Thoracic aorta (tissue), 2 donors: ENCODE measurements around the gene ZDHHC11. TPM values are rescaled to one million over a fixed set of nuclear protein-coding genes. Genes with fewer than 3 reads are reported as not detected.

Experiments used
- ATAC-seq: fragments of 150-250 bp; one replicate; pipeline ENCODE4 v1.8.0; 2017; ENCODE audit warnings: low read depth; ENCODE audit not compliant: insufficient number of reproducible peaks, low FRiP score
- DNase-seq: peaks from one replicate; pipeline ENCODE4 v3.0.0-alpha.2; 2020; ENCODE audit warnings: low spot score
- H3K27ac ChIP-seq, 2 donors: fragments of 200-600 bp; sonication (generic); 1 replicate in 1 of 2; 2 replicates in 1 of 2; pipeline ENCODE4 v1.5.1; 2016; ENCODE audit warnings: mild to moderate bottlenecking in 2 of 2, moderate library complexity in 2 of 2
- H3K27me3 ChIP-seq: fragments of 200-600 bp; sonication (generic); replicated peaks from 2 replicates; pipeline ENCODE4 v1.6.0; 2016; ENCODE audit warnings: mild to moderate bottlenecking; ENCODE audit not compliant: insufficient read depth
- H3K36me3 ChIP-seq: fragments of 200-600 bp; sonication (generic); one replicate; pipeline ENCODE4 v1.5.1; 2016
- H3K4me1 ChIP-seq, 2 donors: fragments of 200-600 bp; sonication (generic); 1 replicate in 1 of 2; 2 replicates in 1 of 2; pipeline versions ENCODE4 v1.5.1 to v1.6.0; 2016; ENCODE audit warnings: low read depth in 2 of 2, mild to moderate bottlenecking in 1 of 2; ENCODE audit not compliant: control insufficient read depth in 1 of 2
- H3K4me3 ChIP-seq: fragments of 200-600 bp; sonication (generic); 2 replicates; pipeline ENCODE4 v1.5.1; 2016; ENCODE audit warnings: mild to moderate bottlenecking
- H3K9me3 ChIP-seq: fragments of 200-600 bp; sonication (generic); 2 replicates; pipeline ENCODE4 v1.5.1; 2016
- total RNA-seq, 2 donors: library from RNA; depleted of rRNA; stranded (reverse); fragments of >200 nt; gene quantifications; one replicate each; pipeline versions ENCODE4 v1.1.0 to v1.2.3, GENCODE V29; 2016
- TF ChIP-seq, protein P1 (sequence below): fragments of 200-600 bp; sonication (generic); IDR thresholded peaks from one replicate; pipeline ENCODE4 v1.5.1; 2019; ENCODE audit warnings: antibody characterized with exemption

ZDHHC11 gene
- total RNA-seq, 2 donors from 2014 or later: 4.2 to 5.6 TPM

DNA sequence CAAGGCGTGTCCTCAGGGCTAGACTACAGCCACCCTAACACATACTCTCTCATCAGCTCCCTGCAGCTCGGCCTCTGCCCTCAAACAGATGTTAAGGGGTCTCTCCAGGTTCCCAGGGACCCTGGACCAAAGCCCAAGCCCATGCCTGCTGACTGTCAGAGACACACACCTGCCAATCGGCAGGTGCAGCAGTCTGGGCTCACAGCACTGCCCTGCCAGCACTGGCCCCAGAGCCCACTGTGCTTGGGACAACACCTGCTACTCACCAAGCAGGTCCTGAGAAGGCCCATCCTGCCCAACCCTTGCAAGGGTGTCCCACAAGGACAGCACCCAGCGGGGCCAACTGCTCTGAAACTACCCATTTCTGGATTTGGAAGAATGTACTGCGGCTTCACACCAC is 20.2 kb upstream of the ZDHHC11 start:
- H3K36me3 ChIP-seq: peaks cover 69% of the 10 kb centered on the region
- no peaks in the 10 kb centered on the region for H3K27me3 ChIP-seq
- no peaks in the 10 kb centered on the region for H3K9me3 ChIP-seq
- H3K4me1 ChIP-seq: no peaks in the 10 kb centered on the region
- TF ChIP-seq, protein P1, sequence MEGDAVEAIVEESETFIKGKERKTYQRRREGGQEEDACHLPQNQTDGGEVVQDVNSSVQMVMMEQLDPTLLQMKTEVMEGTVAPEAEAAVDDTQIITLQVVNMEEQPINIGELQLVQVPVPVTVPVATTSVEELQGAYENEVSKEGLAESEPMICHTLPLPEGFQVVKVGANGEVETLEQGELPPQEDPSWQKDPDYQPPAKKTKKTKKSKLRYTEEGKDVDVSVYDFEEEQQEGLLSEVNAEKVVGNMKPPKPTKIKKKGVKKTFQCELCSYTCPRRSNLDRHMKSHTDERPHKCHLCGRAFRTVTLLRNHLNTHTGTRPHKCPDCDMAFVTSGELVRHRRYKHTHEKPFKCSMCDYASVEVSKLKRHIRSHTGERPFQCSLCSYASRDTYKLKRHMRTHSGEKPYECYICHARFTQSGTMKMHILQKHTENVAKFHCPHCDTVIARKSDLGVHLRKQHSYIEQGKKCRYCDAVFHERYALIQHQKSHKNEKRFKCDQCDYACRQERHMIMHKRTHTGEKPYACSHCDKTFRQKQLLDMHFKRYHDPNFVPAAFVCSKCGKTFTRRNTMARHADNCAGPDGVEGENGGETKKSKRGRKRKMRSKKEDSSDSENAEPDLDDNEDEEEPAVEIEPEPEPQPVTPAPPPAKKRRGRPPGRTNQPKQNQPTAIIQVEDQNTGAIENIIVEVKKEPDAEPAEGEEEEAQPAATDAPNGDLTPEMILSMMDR: no peak
- H3K4me3 ChIP-seq: no peak overlapping the region
- H3K27ac ChIP-seq: no peak overlapping the region
- ATAC-seq: no peak
- no peak for DNase-seq

DNA sequence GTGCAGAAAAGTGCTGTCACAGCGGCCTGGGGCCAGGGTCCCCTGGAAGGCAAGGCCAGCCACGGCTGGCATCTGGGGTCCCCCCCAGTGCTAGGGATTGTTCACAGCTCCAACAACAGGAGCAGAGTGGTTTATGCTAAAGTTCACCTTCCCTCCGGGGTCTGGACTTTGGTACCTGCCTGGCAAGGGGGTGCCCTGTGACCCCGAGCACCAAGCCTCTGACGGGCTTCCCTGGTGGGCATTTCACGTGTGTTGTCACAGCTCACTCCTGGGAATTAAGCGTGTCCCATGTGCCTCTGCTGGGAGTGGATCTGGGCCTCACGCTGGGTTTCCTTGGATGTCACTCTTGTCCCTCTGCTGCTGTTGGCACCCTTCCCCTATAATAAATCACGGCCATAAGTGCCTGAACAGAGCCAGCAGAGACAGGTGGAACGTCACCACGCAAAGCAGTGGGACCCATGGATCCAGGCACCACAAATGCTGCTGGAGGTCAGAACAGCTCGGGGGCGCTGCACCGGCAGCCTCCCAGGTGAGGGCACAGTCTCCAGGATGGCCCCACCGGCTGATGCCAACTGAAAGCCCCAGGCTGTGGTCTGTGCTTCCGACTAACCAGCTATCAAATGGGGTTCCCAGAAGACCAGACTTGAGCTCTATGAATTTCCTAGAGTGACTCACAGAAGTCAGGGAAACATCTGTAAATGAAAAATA is 17.8 kb upstream of the ZDHHC11 start:
- TF ChIP-seq, protein P1: no peak
- Histone ChIP-seq H3K27me3 (no peaks in the 10 kb centered on the region), H3K9me3 (no peaks in the 10 kb centered on the region), H3K27ac (no peak overlapping the region), H3K36me3 (peaks cover 63% of the 10 kb centered on the region), H3K4me3 (no peak overlapping the region), H3K4me1 (no peaks in the 10 kb centered on the region)
- ATAC-seq (no peak), DNase-seq (no peak)

DNA sequence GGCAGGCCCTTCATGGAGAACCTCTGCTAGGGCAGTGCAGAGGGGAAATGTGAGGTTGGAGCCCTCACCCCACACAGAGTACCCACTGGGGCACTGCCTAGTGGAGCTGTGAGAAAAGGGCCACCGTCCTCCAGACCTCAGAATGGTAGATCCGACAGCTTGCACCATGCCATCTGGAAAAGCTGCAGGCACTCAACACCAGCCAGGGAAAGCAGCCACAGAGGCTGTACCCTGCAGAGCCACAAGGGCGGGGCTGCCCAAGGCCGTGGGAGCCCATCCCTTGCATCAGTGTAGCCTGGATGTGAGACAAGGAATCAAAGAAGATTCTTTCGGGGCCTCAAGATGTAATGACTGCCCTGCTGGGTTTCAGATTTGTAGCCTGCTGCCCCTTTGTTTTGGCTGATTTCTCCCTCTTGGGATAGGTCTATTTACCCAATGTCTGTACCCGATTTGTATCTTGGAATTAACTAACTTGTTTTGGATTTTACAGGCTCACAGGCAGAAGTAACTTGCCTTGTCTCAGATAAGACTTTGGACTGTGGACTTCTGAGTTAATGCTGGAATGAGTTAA is 16.6 kb upstream of the ZDHHC11 start:
- Histone ChIP-seq H3K27ac (no peak overlapping the region), H3K4me3 (no peak overlapping the region), H3K36me3 (peaks cover 65% of the 10 kb centered on the region), H3K9me3 (no peaks in the 10 kb centered on the region), H3K27me3 (no peaks in the 10 kb centered on the region), H3K4me1 (no peaks in the 10 kb centered on the region)
- TF ChIP-seq, protein P1: no peak
- ATAC-seq: no peak
- no peak for DNase-seq

DNA sequence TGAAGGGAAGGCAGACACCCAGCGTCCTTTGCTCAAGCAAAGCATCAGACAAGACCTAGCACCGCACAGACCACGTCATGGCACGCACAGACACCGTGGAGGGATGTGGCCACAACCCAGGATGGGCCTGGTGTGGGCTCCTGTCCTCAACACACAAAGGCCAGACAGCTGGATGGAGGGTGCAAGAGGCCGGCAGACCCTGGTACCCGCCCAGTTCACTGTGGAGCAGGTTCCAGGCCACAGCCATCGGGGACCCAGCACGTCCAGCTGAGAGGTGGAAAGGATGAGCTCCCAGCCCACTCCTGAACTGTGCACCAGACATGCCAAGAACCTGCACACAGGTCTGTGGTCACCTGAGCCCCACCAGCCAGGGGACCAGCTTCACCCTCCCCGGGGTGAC is 15.0 kb upstream of the ZDHHC11 start:
- Histone ChIP-seq H3K27me3 (no peaks in the 10 kb centered on the region), H3K9me3 (no peaks in the 10 kb centered on the region), H3K36me3 (peaks cover 59% of the 10 kb centered on the region), H3K4me1 (no peaks in the 10 kb centered on the region), H3K27ac (no peak overlapping the region), H3K4me3 (no peak overlapping the region)
- ATAC-seq (no peak), DNase-seq (no peak)
- TF ChIP-seq, protein P1: no peak

DNA sequence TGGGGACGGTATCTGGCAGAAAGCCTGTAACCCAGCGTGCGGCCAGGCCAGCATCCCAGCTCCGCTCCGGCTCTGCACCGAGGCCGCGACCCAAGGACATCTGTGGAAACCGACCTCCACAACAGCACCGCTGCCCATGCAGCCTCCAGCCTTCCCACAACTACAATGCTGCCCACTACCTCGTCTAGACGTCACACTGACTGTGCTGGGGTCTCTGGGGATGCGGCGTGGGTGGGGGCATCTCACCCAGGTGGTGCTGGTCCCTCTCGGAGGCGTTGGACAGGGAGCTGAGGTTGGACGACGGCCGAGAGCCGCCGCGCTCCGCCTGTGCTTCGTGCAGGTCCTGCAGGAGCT is 14.4 kb upstream of the ZDHHC11 start:
- Histone ChIP-seq H3K4me1 (no peaks in the 10 kb centered on the region), H3K27ac (no peak overlapping the region), H3K9me3 (no peaks in the 10 kb centered on the region), H3K27me3 (no peaks in the 10 kb centered on the region), H3K4me3 (no peak overlapping the region), H3K36me3 (peaks cover 54% of the 10 kb centered on the region)
- TF ChIP-seq, protein P1: no peak
- ATAC-seq (no peak), DNase-seq (no peak)
